Bronchial epithelial cell (primary cell): Measurements from ENCODE around the gene DRC1. TPM values are rescaled to one million over a fixed set of nuclear protein-coding genes. Genes with fewer than 3 reads are reported as not detected.
A peak's percentile ranks its signal among the peaks of the same experiment; 100 is the strongest.

Source experiments
- DNase-seq: peaks from one replicate; pipeline ENCODE4 v3.0.0-alpha.2; 2010; ENCODE audit warnings: low read depth
- FAIRE-seq: peaks from 2 replicates; lab custom pipeline; 2011; peaks lifted over from hg19 to GRCh38; lab: Jason Lieb, UNC
- H3K27me3 ChIP-seq: 2 replicates; pipeline ENCODE4 v1.5.1; 2011; ENCODE audit warnings: low read length; ENCODE audit not compliant: control insufficient read depth, insufficient read depth
- H3K36me3 ChIP-seq: 2 replicates; pipeline ENCODE4 v1.5.1; 2011; ENCODE audit warnings: low read length; ENCODE audit not compliant: control insufficient read depth, insufficient read depth
- H3K4me3 ChIP-seq: 2 replicates; pipeline ENCODE4 v1.5.1; 2011; ENCODE audit warnings: mild to moderate bottlenecking, low read depth, low read length, control low read depth
- CTCF ChIP-seq: IDR thresholded peaks from 2 replicates; pipeline ENCODE4 v1.5.1; 2011; ENCODE audit warnings: mild to moderate bottlenecking, moderate library complexity, low read length, control low read depth, inconsistent platforms; ENCODE audit not compliant: insufficient read depth, severe bottlenecking
- total RNA-seq: library from RNA; depleted of rRNA; stranded (reverse); fragments of >200 nt; gene quantifications from 2 replicates; pipeline ENCODE4 v1.2.1, GENCODE V29; 2014

Gene DRC1
- total RNA-seq, 1 donor from 2014 or later = not detected

DNA sequence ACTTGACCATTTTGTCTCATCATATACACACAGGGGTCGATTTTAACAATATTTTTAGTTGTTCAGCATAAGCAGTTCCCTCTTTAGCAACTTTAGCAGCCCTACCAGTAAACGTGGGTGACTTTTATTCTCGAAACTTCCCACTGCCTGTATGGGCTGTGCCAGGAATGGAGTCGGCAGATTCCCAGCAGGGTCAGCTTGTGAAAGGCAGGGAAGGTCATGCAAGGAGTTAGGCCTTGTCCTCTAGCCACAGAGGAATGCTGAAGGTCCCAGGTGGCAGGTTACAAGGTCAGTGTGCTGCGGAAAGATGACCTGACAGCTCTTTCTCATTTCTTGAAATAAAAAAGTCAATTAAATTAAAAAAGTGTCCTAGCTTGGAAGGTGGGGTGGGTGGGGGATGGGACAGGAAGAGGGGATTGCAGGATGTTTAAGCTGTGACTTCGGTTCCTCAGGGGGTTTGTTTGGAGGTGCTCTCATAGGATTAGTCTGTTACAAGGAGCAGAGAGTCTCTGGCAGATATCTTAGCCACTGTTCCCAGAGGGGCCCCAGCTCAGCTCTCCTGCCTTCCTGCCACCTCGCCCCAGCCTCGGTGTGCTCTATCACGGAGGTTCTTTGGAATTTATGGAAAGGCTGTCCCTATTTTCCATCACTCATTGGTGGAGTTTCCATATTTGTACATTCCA is 21.4 kb downstream of the DRC1 start:
- DNase-seq (no peak), FAIRE-seq (no peak)
- Histone ChIP-seq H3K36me3 (no peaks in the 10 kb centered on the region), H3K4me3 (no peak overlapping the region), H3K27me3 (peaks cover 2% of the 10 kb centered on the region)
- TF ChIP-seq CTCF = no peak

DNA sequence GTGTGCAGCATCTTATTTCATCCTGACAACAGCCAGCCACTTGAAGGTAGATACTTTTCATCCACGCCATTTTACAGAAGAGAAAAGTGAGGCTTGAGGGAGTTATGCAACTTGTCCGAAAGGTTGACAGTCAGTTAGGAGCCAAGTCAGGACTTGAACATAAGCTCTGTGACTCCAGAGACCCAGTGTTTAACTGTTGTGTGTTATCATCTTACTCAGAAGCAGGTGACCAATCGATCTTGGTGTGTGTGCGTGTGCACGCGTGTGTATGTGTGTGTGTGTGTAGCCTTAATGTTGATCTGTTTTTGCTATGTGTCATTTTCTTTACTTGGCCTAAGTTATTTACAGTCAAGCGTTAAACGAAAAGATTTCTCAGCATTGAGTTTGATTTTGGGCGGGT is 22.0 kb downstream of the DRC1 start:
- TF ChIP-seq CTCF = no peak
- H3K27me3 ChIP-seq = peaks cover 2% of the 10 kb centered on the region
- no peaks in the 10 kb centered on the region for H3K36me3 ChIP-seq
- no peak overlapping the region for H3K4me3 ChIP-seq
- FAIRE-seq = peak; percentile 43
- no peak for DNase-seq

DNA sequence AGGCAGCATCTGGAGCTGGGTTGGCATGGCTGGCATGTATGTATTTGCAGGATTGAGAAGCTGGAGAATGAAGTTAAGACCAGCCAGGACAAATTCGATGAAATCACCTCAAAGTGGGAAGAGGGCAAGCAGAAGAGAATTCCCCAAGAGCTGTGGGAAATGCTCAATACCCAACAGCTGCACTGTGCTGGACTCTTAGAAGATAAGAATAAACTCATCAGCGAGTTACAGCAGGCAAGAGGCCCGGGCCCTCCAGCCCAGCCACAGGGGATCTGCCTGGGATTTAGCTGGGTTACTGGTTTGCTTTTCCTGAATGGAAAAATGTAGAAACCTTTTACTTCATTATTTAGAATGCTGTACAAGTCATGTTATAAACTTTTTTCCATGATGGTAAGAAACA is 22.5 kb downstream of the DRC1 start:
- no peak for TF ChIP-seq CTCF
- no peak overlapping the region for H3K4me3 ChIP-seq
- no peak for FAIRE-seq
- H3K36me3 ChIP-seq = no peaks in the 10 kb centered on the region
- H3K27me3 ChIP-seq = peaks cover 2% of the 10 kb centered on the region
- no peak for DNase-seq

DNA sequence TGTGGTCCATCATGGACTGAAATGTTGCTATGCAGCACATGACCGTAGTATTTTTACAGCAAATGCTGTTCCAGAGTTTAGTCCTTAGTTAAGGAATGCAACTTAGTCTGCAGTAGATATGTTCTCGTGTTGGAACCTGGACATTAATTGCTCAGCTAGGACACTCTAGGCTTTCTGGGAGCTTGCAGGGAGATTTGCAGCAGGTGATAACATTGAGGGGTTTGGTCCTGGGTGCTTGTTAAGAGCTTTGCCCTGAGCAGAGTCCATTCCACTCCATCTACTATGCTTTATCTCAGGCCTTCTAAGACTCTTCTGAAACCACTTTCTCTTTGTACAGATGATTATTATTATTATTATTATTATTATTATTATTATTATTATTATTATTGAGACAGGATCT is 27.1 kb downstream of the DRC1 start:
- no peak overlapping the region for H3K4me3 ChIP-seq
- DNase-seq (no peak), FAIRE-seq (no peak)
- TF ChIP-seq CTCF = no peak
- H3K36me3 ChIP-seq = no peaks in the 10 kb centered on the region
- H3K27me3 ChIP-seq = peaks cover 2% of the 10 kb centered on the region

DNA sequence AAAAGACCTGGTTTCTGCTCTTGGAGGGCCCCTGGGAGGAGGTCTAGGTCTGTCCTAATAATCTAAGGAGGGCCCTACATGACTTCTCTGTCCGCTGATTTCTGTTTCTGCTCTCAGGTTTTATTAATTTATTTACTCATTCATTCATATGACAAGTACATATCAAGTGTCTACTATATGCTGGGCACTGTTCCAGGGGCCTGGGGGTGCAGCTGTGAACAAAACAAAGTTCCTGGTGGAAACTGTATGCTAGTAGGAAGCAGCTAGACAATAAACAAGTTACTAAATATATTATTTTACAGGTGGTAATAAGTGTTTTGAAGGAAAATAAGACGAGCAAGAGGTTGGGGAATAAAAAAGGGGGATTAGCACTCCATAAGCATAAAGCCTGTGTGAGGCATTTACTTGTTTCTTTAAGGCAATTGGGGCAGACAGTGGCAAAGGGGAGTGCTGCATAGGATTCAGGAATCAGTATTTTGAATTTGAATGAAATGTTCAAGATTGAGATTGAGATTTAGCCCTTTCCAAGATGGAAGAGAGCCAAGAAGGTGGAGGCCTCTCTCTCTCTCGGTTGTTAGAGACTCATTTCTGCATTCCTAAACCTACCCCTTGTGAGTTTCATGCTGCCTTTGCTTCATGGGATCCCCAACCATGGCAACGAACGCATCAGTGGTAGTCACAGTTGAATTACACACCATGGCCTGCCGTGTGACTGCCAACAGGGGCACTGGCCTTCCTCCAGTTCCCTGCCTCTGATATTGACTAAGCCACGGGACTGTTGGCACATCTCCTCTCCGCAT is 28.3 kb downstream of the DRC1 start:
- no peak for FAIRE-seq
- no peak for TF ChIP-seq CTCF
- Histone ChIP-seq H3K27me3 (peaks cover 2% of the 10 kb centered on the region), H3K36me3 (no peaks in the 10 kb centered on the region), H3K4me3 (no peak overlapping the region)
- no peak for DNase-seq
